A549 (cell line): ENCODE results near the gene STOX1.

Experiments used
- BHLHE40 ChIP-seq: IDR thresholded peaks from 2 replicates; pipeline ENCODE4 v1.6.1; 2012; ENCODE audit warnings: low read depth, low read length, inconsistent platforms
- EP300 ChIP-seq, 2 experiments: fragments of >200 bp; sonication (Bioruptor Twin); formaldehyde crosslinking; IDR thresholded peaks; 2 replicates in 1 of 2; 3 replicates in 1 of 2; pipeline ENCODE4 v1.6.1; 2016 to 2017
- HDAC2 ChIP-seq: fragments of 200-600 bp; sonication (generic); IDR thresholded peaks from 2 replicates; pipeline ENCODE4 v1.6.1; 2016
- PHF8 ChIP-seq: fragments of 200-600 bp; sonication (generic); IDR thresholded peaks from 2 replicates; pipeline ENCODE4 v1.6.1; 2016; ENCODE audit warnings: low read depth, mild to moderate bottlenecking, antibody characterized with exemption, moderate library complexity, borderline replicate concordance
- POLR2A ChIP-seq: IDR thresholded peaks from 2 replicates; pipeline ENCODE4 v1.6.1; 2012; ENCODE audit warnings: mild to moderate bottlenecking, low read length
- TF ChIP-seq, protein P1 (sequence below): fragments of >200 bp; sonication (Bioruptor Twin); formaldehyde crosslinking; IDR thresholded peaks from 3 replicates; pipeline ENCODE4 v1.5.1; 2016
- TF ChIP-seq, protein P2 (sequence below): IDR thresholded peaks from 2 replicates; pipeline ENCODE4 v1.6.1; 2012

DNA sequence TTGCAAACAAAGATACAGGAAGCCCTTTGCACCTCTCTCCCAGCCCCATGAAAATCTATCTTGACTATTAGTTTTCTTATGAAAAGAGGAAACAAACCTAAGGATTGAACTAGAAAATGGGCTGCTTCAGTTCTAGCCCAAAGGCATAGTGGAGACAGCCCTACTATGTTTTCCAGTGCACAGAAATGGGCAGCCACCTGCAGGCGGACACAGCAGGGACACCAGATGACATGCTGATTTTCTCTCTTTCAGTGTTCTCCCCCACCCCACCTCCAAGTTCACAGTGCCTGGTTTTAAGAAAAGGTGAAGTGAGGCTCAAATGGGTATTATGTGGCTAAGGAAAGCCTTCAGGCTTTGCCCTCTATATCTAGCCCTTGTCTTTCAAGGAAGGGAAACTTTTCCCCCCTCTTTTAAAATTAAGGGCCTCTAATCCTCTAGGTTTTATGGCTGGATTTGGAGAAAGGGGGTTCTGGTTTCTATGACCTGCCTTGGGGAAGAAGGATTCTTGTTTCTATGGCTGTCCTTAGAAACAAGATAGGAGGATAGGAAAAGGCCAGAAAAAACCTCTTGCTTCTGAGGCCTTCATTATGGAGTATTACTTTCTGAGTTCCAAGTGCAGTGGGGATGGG, 50.3 kb downstream of the STOX1 start:
- TF ChIP-seq, protein P1, sequence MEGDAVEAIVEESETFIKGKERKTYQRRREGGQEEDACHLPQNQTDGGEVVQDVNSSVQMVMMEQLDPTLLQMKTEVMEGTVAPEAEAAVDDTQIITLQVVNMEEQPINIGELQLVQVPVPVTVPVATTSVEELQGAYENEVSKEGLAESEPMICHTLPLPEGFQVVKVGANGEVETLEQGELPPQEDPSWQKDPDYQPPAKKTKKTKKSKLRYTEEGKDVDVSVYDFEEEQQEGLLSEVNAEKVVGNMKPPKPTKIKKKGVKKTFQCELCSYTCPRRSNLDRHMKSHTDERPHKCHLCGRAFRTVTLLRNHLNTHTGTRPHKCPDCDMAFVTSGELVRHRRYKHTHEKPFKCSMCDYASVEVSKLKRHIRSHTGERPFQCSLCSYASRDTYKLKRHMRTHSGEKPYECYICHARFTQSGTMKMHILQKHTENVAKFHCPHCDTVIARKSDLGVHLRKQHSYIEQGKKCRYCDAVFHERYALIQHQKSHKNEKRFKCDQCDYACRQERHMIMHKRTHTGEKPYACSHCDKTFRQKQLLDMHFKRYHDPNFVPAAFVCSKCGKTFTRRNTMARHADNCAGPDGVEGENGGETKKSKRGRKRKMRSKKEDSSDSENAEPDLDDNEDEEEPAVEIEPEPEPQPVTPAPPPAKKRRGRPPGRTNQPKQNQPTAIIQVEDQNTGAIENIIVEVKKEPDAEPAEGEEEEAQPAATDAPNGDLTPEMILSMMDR: no peak
- TF ChIP-seq PHF8 (no peak), BHLHE40 (no peak), POLR2A (no peak), HDAC2 (no peak), EP300 (IDR thresholded peaks at IDR 0.05) (no peak)
- TF ChIP-seq, protein P2, sequence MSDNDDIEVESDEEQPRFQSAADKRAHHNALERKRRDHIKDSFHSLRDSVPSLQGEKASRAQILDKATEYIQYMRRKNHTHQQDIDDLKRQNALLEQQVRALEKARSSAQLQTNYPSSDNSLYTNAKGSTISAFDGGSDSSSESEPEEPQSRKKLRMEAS: no peak
